GM19467 (cell line): ENCODE data around the gene ZDHHC16.

Experiments
- ATAC-seq: cut with Tn5 transposase; IDR thresholded peaks from one replicate; pipeline ENCODE4 v1.9.1; 2021; ENCODE audit warnings: mild to moderate bottlenecking, moderate library complexity; ENCODE audit not compliant: unreplicated experiment

Gene ZDHHC16

DNA sequence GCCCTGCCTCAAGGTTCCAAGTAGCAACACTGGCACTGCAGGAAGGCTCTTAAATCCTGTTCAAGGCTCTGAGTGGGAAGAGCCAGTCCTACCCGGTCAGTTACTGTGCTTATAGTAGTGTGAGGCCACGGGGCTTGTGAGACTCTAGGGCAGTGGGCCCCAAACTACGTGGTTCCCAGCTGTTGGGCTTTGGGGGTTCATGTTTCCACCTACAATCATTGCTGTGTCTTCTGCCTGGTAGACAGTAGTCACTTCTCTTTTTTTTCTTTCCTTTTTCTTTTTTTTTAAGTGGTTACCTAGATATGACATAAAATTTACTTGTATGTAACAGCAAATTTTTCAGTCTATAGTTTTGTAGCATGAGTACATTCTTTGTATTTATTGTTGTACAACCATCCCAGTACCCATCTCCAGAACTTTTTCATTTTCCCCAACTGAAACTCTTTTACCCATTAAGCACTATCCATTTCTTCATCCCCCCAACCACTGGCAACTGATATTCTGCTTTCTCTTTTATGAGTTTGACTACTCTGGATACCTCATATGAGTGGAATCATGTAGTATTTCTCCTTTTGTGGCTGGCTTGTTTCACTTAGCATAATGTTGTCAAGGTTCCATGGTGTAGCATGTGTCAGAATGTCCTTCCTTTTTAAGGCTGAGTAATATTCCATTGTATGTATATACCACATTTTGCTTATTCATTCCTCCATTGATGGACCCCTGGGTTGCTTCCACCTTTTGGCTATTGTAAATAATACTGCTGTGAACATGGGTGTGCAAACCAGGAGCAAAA is 60.4 kb downstream of the ZDHHC16 start:
- ATAC-seq: no peak
